HG02798 (cell line): ENCODE measurements around the gene SCFD2.
"Not testable (repeated sequence)": the region's sequence is repeated elsewhere in the genome, so short reads cannot be mapped to it uniquely, and the experiment has no call there.

Source experiments
- ATAC-seq: cut with Tn5 transposase; IDR thresholded peaks from one replicate; pipeline ENCODE4 v1.9.1; 2021; ENCODE audit warnings: mild to moderate bottlenecking; ENCODE audit not compliant: unreplicated experiment, poor library complexity

The SCFD2 gene

DNA sequence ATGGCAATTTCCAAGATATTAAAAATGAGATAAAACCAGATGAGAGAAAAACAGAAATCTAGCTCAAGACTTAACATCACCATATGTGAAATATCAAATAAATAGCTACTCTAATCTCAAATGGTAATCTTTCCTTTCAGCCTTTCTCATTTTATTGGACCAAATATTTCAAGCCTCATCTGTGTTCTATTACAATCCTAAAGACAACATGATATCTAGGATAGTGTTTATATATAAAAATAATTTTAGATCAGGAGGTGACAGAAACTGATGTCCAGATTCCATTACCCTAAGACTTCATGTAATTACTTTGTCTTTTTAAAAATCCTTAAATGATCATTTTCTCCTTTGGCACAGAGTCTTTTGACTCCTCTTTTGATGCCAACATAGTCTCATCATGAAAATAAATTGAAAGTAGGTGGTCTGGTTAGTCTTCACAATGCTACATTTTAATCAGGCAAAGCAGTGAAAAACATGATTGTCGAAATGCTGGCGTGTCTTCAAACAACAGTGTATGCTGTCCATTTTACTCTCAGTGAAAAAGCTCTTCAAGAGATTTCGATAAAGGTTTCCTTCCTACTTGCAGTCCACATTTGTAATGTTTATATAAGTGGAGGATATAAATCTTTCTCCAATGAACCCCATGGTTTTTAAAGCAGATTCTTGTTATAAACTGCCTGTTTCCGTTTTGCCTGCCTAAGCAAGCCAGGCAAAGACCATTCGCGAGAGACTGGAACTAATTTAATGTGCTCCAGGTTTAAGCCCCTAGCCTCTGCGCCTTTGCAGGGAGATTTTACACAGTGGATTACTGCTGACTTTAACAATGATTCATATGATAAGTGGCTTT lies 169.8 kb downstream of the SCFD2 start:
- no peak for ATAC-seq

DNA sequence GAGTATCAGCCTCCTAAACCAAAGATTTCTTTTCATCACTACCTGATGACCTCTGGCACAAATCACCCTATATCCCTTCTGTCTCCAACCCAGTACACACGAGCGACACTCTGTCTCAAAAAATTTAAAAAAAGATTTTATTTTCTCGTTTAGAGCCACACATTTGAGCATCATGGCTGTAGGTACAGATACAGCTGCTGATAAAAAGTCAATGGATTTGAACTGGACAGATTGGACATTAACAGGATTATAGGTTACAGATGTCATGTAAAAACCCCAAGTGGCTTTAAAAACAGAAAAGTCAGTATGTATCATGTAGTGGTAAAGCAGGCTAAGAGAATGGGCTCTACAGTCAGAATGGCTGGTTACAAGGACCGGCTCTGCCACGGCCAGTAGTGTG lies 171.1 kb downstream of the SCFD2 start:
- no peak for ATAC-seq

GRCh38 chr4:53193111-53193510 lies 172.8 kb downstream of the SCFD2 start:
- no peak for ATAC-seq

DNA sequence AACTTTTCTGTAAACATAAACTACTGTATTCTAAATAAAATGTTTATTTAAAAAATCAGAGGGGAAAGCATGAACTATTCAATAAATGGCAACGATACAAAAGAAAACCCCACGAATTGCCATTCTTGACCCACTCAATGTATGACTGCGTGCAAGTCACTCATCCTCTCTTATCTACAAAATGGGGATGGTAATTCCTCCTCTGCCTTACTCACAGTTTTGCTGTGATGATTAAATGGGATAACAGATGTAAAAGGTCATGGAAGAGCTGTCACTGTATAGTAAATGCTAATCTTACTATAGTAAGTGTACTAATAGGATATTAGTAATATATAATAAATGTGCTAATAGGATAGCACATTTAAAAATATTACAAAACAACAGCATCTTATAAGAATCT lies 173.4 kb downstream of the SCFD2 start:
- no peak for ATAC-seq

GRCh38 chr4:53191997-53192396 lies 173.9 kb downstream of the SCFD2 start:
- ATAC-seq = no peak

DNA sequence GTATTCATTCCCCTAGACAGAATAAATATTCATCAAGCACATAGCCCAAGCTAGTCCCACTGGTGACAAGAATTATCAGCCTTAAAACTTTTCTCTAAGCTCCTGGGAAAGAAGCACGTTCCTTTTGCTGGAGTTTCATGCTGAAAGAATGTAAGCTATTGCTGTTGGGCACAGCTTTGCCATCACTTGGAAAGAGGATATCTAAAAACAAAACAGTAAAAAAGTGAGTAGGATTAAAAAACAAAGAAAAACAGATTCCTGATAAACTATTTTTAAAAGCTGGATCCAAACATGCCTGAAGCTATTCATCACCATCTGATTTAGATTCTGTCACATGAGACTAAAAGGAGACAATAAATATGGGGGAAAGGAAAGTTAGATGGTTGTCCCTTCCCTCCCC lies 176.8 kb downstream of the SCFD2 start:
- no peak for ATAC-seq

DNA sequence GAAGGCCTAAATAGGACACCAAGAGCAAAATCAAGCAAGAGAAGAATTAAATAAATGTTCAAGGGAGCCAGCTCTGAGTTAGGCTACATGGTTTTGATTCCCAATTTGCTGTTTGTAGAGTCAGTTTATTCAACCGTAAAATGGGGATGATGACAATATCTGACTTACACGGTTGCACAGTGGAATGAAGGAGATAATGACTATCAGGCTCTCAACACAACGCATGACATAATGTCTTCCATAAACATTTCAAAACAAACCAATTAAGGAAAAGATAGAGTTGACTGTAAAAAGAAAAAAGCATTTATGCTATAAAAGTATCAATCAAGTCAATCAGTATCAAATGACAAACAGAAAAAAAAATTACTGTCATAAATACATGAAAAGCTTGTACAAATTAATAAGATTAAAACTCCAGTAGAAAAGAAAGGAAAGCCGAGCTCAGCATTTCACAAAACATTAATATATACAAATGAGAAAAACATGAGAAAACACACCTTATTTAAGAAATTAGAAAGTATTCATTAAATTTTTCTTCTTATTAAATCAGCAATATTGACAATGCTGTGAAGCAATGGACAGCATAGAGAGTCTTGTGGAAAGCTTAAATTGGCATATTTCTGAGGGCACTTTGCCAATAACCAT lies 179.0 kb downstream of the SCFD2 start:
- ATAC-seq = no peak

- ATAC-seq = no peak
Measured at GRCh38 chr4:53185869-53186585, 179.8 kb downstream of the SCFD2 start.

- ATAC-seq = no peak
Measured at GRCh38 chr4:53183754-53184153, 182.1 kb downstream of the SCFD2 start.

GRCh38 chr4:53177751-53178150 lies 188.1 kb downstream of the SCFD2 start:
- not testable (repeated sequence) for ATAC-seq

- no peak for ATAC-seq
Measured at GRCh38 chr4:53175640-53176039, 190.2 kb downstream of the SCFD2 start.

DNA sequence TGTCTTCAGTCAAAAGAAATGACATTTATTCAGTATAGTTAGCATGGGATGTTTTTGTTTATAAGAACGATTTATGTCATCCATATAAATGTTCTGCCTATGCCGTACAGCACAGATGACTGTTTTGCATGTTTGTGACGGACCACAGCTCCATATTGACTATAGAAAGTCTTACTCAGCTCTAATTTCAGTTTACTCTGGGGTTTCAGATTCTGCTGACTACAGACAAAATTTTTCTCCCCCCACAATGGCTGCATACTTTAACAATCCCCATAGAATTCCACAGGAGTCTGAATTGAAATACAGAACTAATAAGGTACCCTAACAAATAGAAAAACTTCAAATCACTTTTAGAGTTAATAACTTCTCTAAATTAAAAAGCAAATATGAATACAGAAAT lies 191.0 kb downstream of the SCFD2 start:
- ATAC-seq = no peak

DNA sequence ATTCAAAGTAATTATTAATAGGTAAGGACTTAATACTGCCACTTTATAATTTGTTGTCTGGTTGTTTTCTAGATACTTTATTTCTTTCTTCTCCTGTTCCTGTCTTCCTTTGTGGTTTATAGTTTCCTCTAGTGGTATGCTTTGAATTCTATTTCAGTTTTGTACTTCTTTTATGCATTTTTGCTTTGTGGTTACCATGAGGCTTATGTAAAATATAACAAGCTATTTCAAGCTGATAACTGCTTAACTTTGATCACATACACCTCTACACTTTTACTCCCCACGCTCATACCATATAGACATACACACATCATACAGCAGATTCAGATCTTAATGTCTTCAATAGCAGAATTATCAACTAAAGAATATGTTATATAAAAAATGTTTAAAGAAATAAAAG lies 192.3 kb downstream of the SCFD2 start:
- no peak for ATAC-seq

DNA sequence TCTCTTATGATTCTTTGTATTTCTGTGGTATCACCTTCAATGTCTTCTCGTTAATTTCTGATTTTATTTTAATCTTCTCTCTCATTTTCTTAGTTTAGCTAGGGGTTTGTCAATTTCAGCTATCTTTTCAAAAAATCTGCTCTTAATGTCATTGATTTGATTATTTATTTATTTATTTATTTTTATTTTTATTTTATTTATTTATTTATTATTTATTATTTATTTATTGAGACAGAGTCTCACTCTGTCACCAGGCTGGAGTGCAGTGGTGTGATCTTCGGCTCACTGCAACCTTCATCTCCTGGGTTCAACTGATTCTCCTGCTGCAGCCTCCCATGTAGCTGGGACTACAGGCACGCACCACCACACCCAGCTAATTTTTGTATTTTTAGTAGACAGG lies 194.1 kb downstream of the SCFD2 start:
- ATAC-seq = no peak

- no peak for ATAC-seq
Measured at GRCh38 chr4:53169695-53170617, 195.9 kb downstream of the SCFD2 start.

GRCh38 chr4:53168228-53168627 lies 197.6 kb downstream of the SCFD2 start:
- no peak for ATAC-seq

GRCh38 chr4:53162969-53163368 lies 202.9 kb downstream of the SCFD2 start:
- ATAC-seq = no peak

GRCh38 chr4:53161787-53162433 lies 204.0 kb downstream of the SCFD2 start:
- ATAC-seq = no peak

- no peak for ATAC-seq
Measured at GRCh38 chr4:53161051-53161786, 204.6 kb downstream of the SCFD2 start.
